H9 (cell line): ENCODE results near the gene CHMP4A. TPM values are rescaled to one million over a fixed set of nuclear protein-coding genes. Genes with fewer than 3 reads are reported as not detected.

ENCODE experiments used
- DNase-seq: peaks from one replicate; pipeline ENCODE4 v3.0.0-alpha.2; 2017
- H2AFZ ChIP-seq: one replicate; pipeline ENCODE4 v1.6.1; 2013; ENCODE audit warnings: mild to moderate bottlenecking, low read length, control low read depth, moderate library complexity
- H2AK5ac ChIP-seq: 2 replicates; pipeline ENCODE4 v1.6.1; 2013; ENCODE audit warnings: low read length, control low read depth, mixed read lengths; ENCODE audit not compliant: insufficient read length
- H2BK120ac ChIP-seq: one replicate; pipeline ENCODE4 v1.6.1; 2013; ENCODE audit warnings: low read depth, mild to moderate bottlenecking, low read length, control low read depth, inconsistent platforms; ENCODE audit not compliant: poor library complexity, severe bottlenecking
- H2BK12ac ChIP-seq: 2 replicates; pipeline ENCODE4 v1.6.1; 2013; ENCODE audit warnings: low read length, control low read depth, mixed read lengths, low read depth; ENCODE audit not compliant: insufficient read length
- H2BK15ac ChIP-seq: 2 replicates; pipeline ENCODE4 v1.6.1; 2013; ENCODE audit warnings: low read depth, low read length, control low read depth
- H2BK20ac ChIP-seq: one replicate; pipeline ENCODE4 v1.6.1; 2013; ENCODE audit warnings: low read depth, mild to moderate bottlenecking, low read length, control low read depth, inconsistent platforms; ENCODE audit not compliant: poor library complexity, severe bottlenecking
- H2BK5ac ChIP-seq: 2 replicates; pipeline ENCODE4 v1.6.1; 2013; ENCODE audit warnings: low read length, control low read depth, mixed read lengths; ENCODE audit not compliant: insufficient read length
- H3K14ac ChIP-seq: 2 replicates; pipeline ENCODE4 v1.6.1; 2013; ENCODE audit warnings: low read length, control low read depth; ENCODE audit not compliant: insufficient read depth
- H3K18ac ChIP-seq: 2 replicates; pipeline ENCODE4 v1.6.1; 2013; ENCODE audit warnings: low read depth, mild to moderate bottlenecking, mixed read lengths, low read length, control low read depth; ENCODE audit not compliant: insufficient read length
- H3K23ac ChIP-seq: 2 replicates; pipeline ENCODE4 v1.6.1; 2013; ENCODE audit warnings: low read length, control low read depth, mixed read lengths, low read depth; ENCODE audit not compliant: insufficient read length
- H3K23me2 ChIP-seq: 2 replicates; pipeline ENCODE4 v1.6.1; 2013; ENCODE audit warnings: low read depth, mild to moderate bottlenecking, mixed read lengths, low read length, control low read depth; ENCODE audit not compliant: insufficient read length, poor library complexity, severe bottlenecking
- H3K27ac ChIP-seq: 2 replicates; pipeline ENCODE4 v1.5.1; 2013; ENCODE audit warnings: low read length, control low read depth, mixed read lengths, low read depth; ENCODE audit not compliant: insufficient read length
- H3K27me3 ChIP-seq: 2 replicates; pipeline ENCODE4 v1.6.1; 2013; ENCODE audit warnings: low read length, control low read depth, inconsistent platforms; ENCODE audit not compliant: insufficient read depth
- H3K4ac ChIP-seq: 2 replicates; pipeline ENCODE4 v1.6.1; 2013; ENCODE audit warnings: low read depth, mild to moderate bottlenecking, control low read depth, inconsistent platforms, low read length, moderate library complexity
- H3K4me1 ChIP-seq: 2 replicates; pipeline ENCODE4 v1.6.1; 2013; ENCODE audit warnings: low read length, control low read depth, inconsistent platforms; ENCODE audit not compliant: insufficient read depth
- H3K4me2 ChIP-seq: 2 replicates; pipeline ENCODE4 v1.6.1; 2013; ENCODE audit warnings: low read length, control low read depth, mixed read lengths; ENCODE audit not compliant: insufficient read length, insufficient read depth
- H3K56ac ChIP-seq: 2 replicates; pipeline ENCODE4 v1.6.1; 2013; ENCODE audit warnings: low read depth, mild to moderate bottlenecking, mixed read lengths, low read length, control low read depth; ENCODE audit not compliant: insufficient read length
- H3K79me1 ChIP-seq: 2 replicates; pipeline ENCODE4 v1.6.1; 2013; ENCODE audit warnings: low read depth, mild to moderate bottlenecking, moderate library complexity, low read length, control low read depth, inconsistent platforms; ENCODE audit not compliant: insufficient read depth, poor library complexity, severe bottlenecking
- H3K79me2 ChIP-seq: 2 replicates; pipeline ENCODE4 v1.6.1; 2013; ENCODE audit warnings: low read length, control low read depth, inconsistent platforms; ENCODE audit not compliant: insufficient read depth
- H3K9ac ChIP-seq: 2 replicates; pipeline ENCODE4 v1.6.1; 2013; ENCODE audit warnings: low read length, control low read depth, mixed read lengths; ENCODE audit not compliant: insufficient read length; ENCODE audit errors: extremely low read depth
- H3K9me3 ChIP-seq: one replicate; pipeline ENCODE4 v1.6.1; 2013; ENCODE audit warnings: low read depth, low read length, inconsistent platforms; ENCODE audit not compliant: control insufficient read depth
- H3T11ph ChIP-seq: one replicate; pipeline ENCODE4 v1.6.1; 2013; ENCODE audit warnings: mild to moderate bottlenecking, low read length, control low read depth, inconsistent platforms
- H4K20me1 ChIP-seq: one replicate; pipeline ENCODE4 v1.6.1; 2013; ENCODE audit not compliant: control insufficient read depth, insufficient read length, insufficient read depth
- H4K5ac ChIP-seq: 2 replicates; pipeline ENCODE4 v1.6.1; 2013; ENCODE audit warnings: low read depth, mild to moderate bottlenecking, mixed read lengths, low read length, control low read depth; ENCODE audit not compliant: insufficient read length
- H4K8ac ChIP-seq: replicated peaks from 2 replicates; pipeline ENCODE4 v1.6.1; 2013; ENCODE audit warnings: low read length, control low read depth, mixed read lengths, low read depth; ENCODE audit not compliant: insufficient read length
- H4K91ac ChIP-seq: 2 replicates; pipeline ENCODE4 v1.6.1; 2013; ENCODE audit warnings: low read depth, mild to moderate bottlenecking, moderate library complexity, mixed read lengths, low read length, control low read depth; ENCODE audit not compliant: insufficient read length
- H3K27ac Mint-ChIP-seq, 3 experiments: 2 replicates in 2 of 3; 3 replicates in 1 of 3; pipeline ENCODE4 v1.8.0; 2020 to 2021; ENCODE audit warnings: mixed read lengths in 3 of 3, mild to moderate bottlenecking in 1 of 3, moderate library complexity in 1 of 3
- H3K27me3 Mint-ChIP-seq: 2 replicates; pipeline ENCODE4 v1.8.0; 2021; ENCODE audit warnings: low read depth, mild to moderate bottlenecking, moderate library complexity, mixed read lengths
- H3K36me3 Mint-ChIP-seq, 3 experiments: 2 replicates in 2 of 3; 3 replicates in 1 of 3; pipeline ENCODE4 v1.8.0; 2020 to 2021; ENCODE audit warnings: low read depth in 3 of 3, mixed read lengths in 3 of 3; ENCODE audit not compliant: insufficient read depth in 1 of 3
- H3K4me1 Mint-ChIP-seq, 2 experiments: 2 replicates each; pipeline ENCODE4 v1.8.0; 2020; ENCODE audit warnings: mixed read lengths in 2 of 2
- H3K4me3 Mint-ChIP-seq, 2 experiments: 2 replicates in 1 of 2; 3 replicates in 1 of 2; pipeline ENCODE4 v1.8.0; 2020 to 2021; ENCODE audit warnings: mild to moderate bottlenecking in 2 of 2, mixed read lengths in 2 of 2, moderate library complexity in 1 of 2
- H3K9me3 Mint-ChIP-seq, 2 experiments: 2 replicates in 1 of 2; 3 replicates in 1 of 2; pipeline ENCODE4 v1.8.0; 2020; ENCODE audit warnings: mild to moderate bottlenecking in 2 of 2, mixed read lengths in 2 of 2, moderate library complexity in 1 of 2
- WGBS: extraction: QIAGEN DNeasy Blood & Tissue Kit; methylation state at CpG from one replicate; pipeline ENCODE4 v1.1.7; 2013; ENCODE audit warnings: missing lambda C conversion rate, low lambda C conversion rate, mixed read lengths; ENCODE audit not compliant: insufficient read length; ENCODE audit errors: extremely low coverage; 5-methylcytosine and 5-hydroxymethylcytosine counted together
- total RNA-seq: library from RNA; stranded (reverse); gene quantifications from 2 replicates; pipeline ENCODE4 v1.2.1, GENCODE V29; 2021
- TF ChIP-seq, protein P1 (sequence below): fragments of 200-600 bp; sonication (generic); conservative IDR thresholded peaks from 3 replicates; pipeline ENCODE4 v1.8.0; 2021; ENCODE audit warnings: antibody characterized with exemption, mild to moderate bottlenecking

CHMP4A gene
- total RNA-seq, 1 experiment from 2014 or later = 46.2 TPM

DNA sequence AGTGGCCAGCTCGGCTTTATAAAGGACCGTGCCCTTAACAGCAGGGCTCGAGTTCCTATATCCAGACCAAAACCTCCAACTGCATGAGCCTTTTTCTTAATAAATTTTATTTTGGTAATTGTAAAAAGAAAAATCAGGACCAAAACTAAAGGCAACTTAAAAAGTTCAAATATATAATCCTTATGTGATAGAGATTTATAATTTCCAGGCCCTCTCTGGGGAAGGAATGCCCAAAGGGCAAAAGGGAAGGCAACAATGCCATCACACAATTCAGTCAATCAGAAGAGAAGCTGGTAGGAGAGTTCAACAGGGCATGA, 24.3 kb downstream of the CHMP4A start:
- Histone ChIP-seq H3K9ac (no peak overlapping the region), H3K14ac (no peak overlapping the region), H2AK5ac (no peak overlapping the region), H3K4me1 (no peaks in the 10 kb centered on the region; the same call in 1 of the 2 replicates), H2BK5ac (no peak overlapping the region), H2BK120ac (no peak overlapping the region), H3K23me2 (no peaks in the 10 kb centered on the region), H4K8ac (no peak overlapping the region), H2BK15ac (no peak overlapping the region), H3K4ac (no peak overlapping the region), H3K56ac (no peak overlapping the region), H3K4me2 (no peak overlapping the region), H3K79me1 (peaks cover 4% of the 10 kb centered on the region), H3K27me3 (no peaks in the 10 kb centered on the region), H3K23ac (no peak overlapping the region), H3K79me2 (no peaks in the 10 kb centered on the region), H4K91ac (no peak overlapping the region), H3T11ph (no peak overlapping the region), H4K20me1 (no peaks in the 10 kb centered on the region), H2BK12ac (no peak overlapping the region), H3K18ac (no peak overlapping the region), H2BK20ac (no peak overlapping the region), H3K9me3 (no peaks in the 10 kb centered on the region), H3K27ac (no peak overlapping the region), H2AFZ (no peak overlapping the region), H4K5ac (no peak overlapping the region)
- H3K4me1 Mint-ChIP-seq = peaks cover 15 to 17% of the 10 kb centered on the region in 2 experiments
- peak overlapping the region in 2 of 3 experiments; percentile 37 to 63; a peak in 4 of 7 replicates for H3K27ac Mint-ChIP-seq
- H3K9me3 Mint-ChIP-seq = no peaks in the 10 kb centered on the region
- WGBS = no CpG with 5 or more reads among the region's 3 CpGs
- no peaks in the 10 kb centered on the region for H3K27me3 Mint-ChIP-seq
- H3K4me3 Mint-ChIP-seq = peak overlapping the region; percentile 94 to 95
- no peak for DNase-seq
- peaks cover 23 to 72% (median 60%) of the 10 kb centered on the region in 3 experiments for H3K36me3 Mint-ChIP-seq
- TF ChIP-seq, protein P1, sequence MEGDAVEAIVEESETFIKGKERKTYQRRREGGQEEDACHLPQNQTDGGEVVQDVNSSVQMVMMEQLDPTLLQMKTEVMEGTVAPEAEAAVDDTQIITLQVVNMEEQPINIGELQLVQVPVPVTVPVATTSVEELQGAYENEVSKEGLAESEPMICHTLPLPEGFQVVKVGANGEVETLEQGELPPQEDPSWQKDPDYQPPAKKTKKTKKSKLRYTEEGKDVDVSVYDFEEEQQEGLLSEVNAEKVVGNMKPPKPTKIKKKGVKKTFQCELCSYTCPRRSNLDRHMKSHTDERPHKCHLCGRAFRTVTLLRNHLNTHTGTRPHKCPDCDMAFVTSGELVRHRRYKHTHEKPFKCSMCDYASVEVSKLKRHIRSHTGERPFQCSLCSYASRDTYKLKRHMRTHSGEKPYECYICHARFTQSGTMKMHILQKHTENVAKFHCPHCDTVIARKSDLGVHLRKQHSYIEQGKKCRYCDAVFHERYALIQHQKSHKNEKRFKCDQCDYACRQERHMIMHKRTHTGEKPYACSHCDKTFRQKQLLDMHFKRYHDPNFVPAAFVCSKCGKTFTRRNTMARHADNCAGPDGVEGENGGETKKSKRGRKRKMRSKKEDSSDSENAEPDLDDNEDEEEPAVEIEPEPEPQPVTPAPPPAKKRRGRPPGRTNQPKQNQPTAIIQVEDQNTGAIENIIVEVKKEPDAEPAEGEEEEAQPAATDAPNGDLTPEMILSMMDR = no peak
